ENCODE measurements around the gene POLR3K.

- TF ChIP-seq CTCF (IDR thresholded peaks at IDR 0.05; ENCODE audit: low read length) (no peak), EZH2 (IDR thresholded peaks at IDR 0.05; ENCODE audit: borderline replicate concordance, low read length) (no peak)
These were observed 6.8 kb upstream of the POLR3K start for GRCh38 chr16:60166-60565.

All from OCI-LY1 (cell line).